ENCODE results near the gene SLCO2B1.

Gene SLCO2B1

GRCh38 chr11:75160220-75160757 is 9.4 kb downstream of the SLCO2B1 start:
- Histone ChIP-seq H3K4me3 (replicated peaks; ENCODE audit: insufficient read depth, low read length) (no peak overlapping the region), H3K27me3 (ENCODE audit: insufficient read depth, poor library complexity, severe bottlenecking) (no peaks in the 10 kb centered on the region), H3K27ac (replicated peaks) (no peak overlapping the region)
- no peak for DNase-seq (ENCODE audit: low read depth in 1 of 2, low spot score in 1 of 2)
- no peak for TF ChIP-seq POLR2AphosphoS5 (IDR thresholded peaks at IDR 0.05; ENCODE audit: low read depth)
- no peak for TF ChIP-seq SPI1 (IDR thresholded peaks at IDR 0.05; ENCODE audit: borderline replicate concordance, low read depth)
- TF ChIP-seq GABPA (IDR thresholded peaks at IDR 0.05; ENCODE audit: low read depth): no peak
- TF ChIP-seq REST (IDR thresholded peaks at IDR 0.05; ENCODE audit: insufficient replicate concordance, low read depth): no peak
- TF ChIP-seq CTCF (IDR thresholded peaks at IDR 0.05; ENCODE audit: insufficient read depth, low read length): no peak

- H3K4me3 ChIP-seq (replicated peaks; ENCODE audit: insufficient read depth, low read length): no peak overlapping the region
- no peaks in the 10 kb centered on the region for H3K27me3 ChIP-seq (ENCODE audit: insufficient read depth, poor library complexity, severe bottlenecking)
- TF ChIP-seq POLR2AphosphoS5 (IDR thresholded peaks at IDR 0.05; ENCODE audit: low read depth) (no peak), SPI1 (IDR thresholded peaks at IDR 0.05; ENCODE audit: borderline replicate concordance, low read depth) (no peak), CTCF (IDR thresholded peaks at IDR 0.05; ENCODE audit: insufficient read depth, low read length) (no peak), GABPA (IDR thresholded peaks at IDR 0.05; ENCODE audit: low read depth) (no peak), REST (IDR thresholded peaks at IDR 0.05; ENCODE audit: insufficient replicate concordance, low read depth) (no peak)
- no peak for DNase-seq (ENCODE audit: low read depth in 1 of 2, low spot score in 1 of 2)
- H3K27ac ChIP-seq (replicated peaks): no peak overlapping the region
Observed at GRCh38 chr11:75160880-75161279, 10.0 kb downstream of the SLCO2B1 start.

GRCh38 chr11:75161506-75162095 is 10.7 kb downstream of the SLCO2B1 start:
- Histone ChIP-seq H3K27ac (replicated peaks) (no peak overlapping the region), H3K4me3 (replicated peaks; ENCODE audit: insufficient read depth, low read length) (no peak overlapping the region), H3K27me3 (ENCODE audit: insufficient read depth, poor library complexity, severe bottlenecking) (no peaks in the 10 kb centered on the region)
- DNase-seq (ENCODE audit: low read depth in 1 of 2, low spot score in 1 of 2): no peak
- TF ChIP-seq POLR2AphosphoS5 (IDR thresholded peaks at IDR 0.05; ENCODE audit: low read depth) (no peak), SPI1 (IDR thresholded peaks at IDR 0.05; ENCODE audit: borderline replicate concordance, low read depth) (no peak), REST (IDR thresholded peaks at IDR 0.05; ENCODE audit: insufficient replicate concordance, low read depth) (no peak), GABPA (IDR thresholded peaks at IDR 0.05; ENCODE audit: low read depth) (no peak), CTCF (IDR thresholded peaks at IDR 0.05; ENCODE audit: insufficient read depth, low read length) (no peak)

Measured in HL-60 (cell line).